GM23338 (cell line): ENCODE results near the gene MRPL2. TPM values are rescaled to one million over a fixed set of nuclear protein-coding genes. Genes with fewer than 3 reads are reported as not detected.

ENCODE experiments used
- ATAC-seq: fragments of 200-7000 bp; cut with Tn5 transposase; 3 replicates; pipeline ENCODE4 v1.9.1; 2020
- DNase-seq: peaks from one replicate; pipeline ENCODE4 v3.0.0-alpha.2; 2015; ENCODE audit warnings: low spot score
- H2AFZ ChIP-seq: fragments of 200-600 bp; sonication (generic); 2 replicates; pipeline ENCODE4 v1.8.0; 2016; ENCODE audit warnings: antibody characterized with exemption, mild to moderate bottlenecking, moderate library complexity
- H3F3A ChIP-seq: fragments of 200-600 bp; sonication (generic); replicated peaks from 2 replicates; pipeline ENCODE4 v1.8.0; 2017; ENCODE audit warnings: antibody characterized with exemption, mixed run types, low read depth
- H3K27ac ChIP-seq: fragments of 200-600 bp; sonication (generic); 2 replicates; pipeline ENCODE4 v1.6.1; 2016; ENCODE audit warnings: low read depth
- H3K27me3 ChIP-seq: fragments of 200-600 bp; sonication (generic); 2 replicates; pipeline ENCODE4 v1.8.0; 2016; ENCODE audit warnings: mild to moderate bottlenecking, mixed run types, moderate library complexity; ENCODE audit not compliant: insufficient read depth
- H3K36me3 ChIP-seq: fragments of 200-600 bp; sonication (generic); 2 replicates; pipeline ENCODE4 v1.8.0; 2016; ENCODE audit warnings: mild to moderate bottlenecking; ENCODE audit not compliant: insufficient read depth
- H3K4me1 ChIP-seq: fragments of 200-600 bp; sonication (generic); 2 replicates; pipeline ENCODE4 v1.8.0; 2016; ENCODE audit warnings: mild to moderate bottlenecking, moderate library complexity; ENCODE audit not compliant: insufficient read depth
- H3K4me2 ChIP-seq: fragments of 200-600 bp; sonication (generic); 2 replicates; pipeline ENCODE4 v1.7.1; 2017; ENCODE audit warnings: mixed run types
- H3K4me3 ChIP-seq: fragments of 200-600 bp; sonication (generic); 2 replicates; pipeline ENCODE4 v1.6.1; 2016; ENCODE audit warnings: mixed run types
- H3K79me2 ChIP-seq: fragments of 200-600 bp; sonication (generic); replicated peaks from 2 replicates; pipeline ENCODE4 v1.8.0; 2017; ENCODE audit warnings: mild to moderate bottlenecking; ENCODE audit not compliant: insufficient read depth
- H3K9me2 ChIP-seq: fragments of 200-600 bp; sonication (generic); 2 replicates; pipeline ENCODE4 v1.8.0; 2017; ENCODE audit not compliant: insufficient read depth
- H4K20me1 ChIP-seq: fragments of 200-600 bp; sonication (generic); replicated peaks from 2 replicates; pipeline ENCODE4 v1.8.0; 2017; ENCODE audit warnings: mild to moderate bottlenecking; ENCODE audit not compliant: insufficient read depth
- H3K27ac Mint-ChIP-seq: 2 replicates; pipeline ENCODE4 v1.8.0; 2020; ENCODE audit warnings: inconsistent platforms, mild to moderate bottlenecking, moderate library complexity, mixed read lengths
- H3K27me3 Mint-ChIP-seq: 3 replicates; pipeline ENCODE4 v1.8.0; 2022; ENCODE audit warnings: low read depth, mild to moderate bottlenecking, moderate library complexity, mixed read lengths, inconsistent platforms; ENCODE audit not compliant: insufficient read depth, poor library complexity
- H3K36me3 Mint-ChIP-seq: 3 replicates; pipeline ENCODE4 v1.8.0; 2021; ENCODE audit warnings: low read depth, mild to moderate bottlenecking, inconsistent platforms, moderate library complexity, mixed read lengths
- H3K4me1 Mint-ChIP-seq: 3 replicates; pipeline ENCODE4 v1.8.0; 2020; ENCODE audit warnings: mild to moderate bottlenecking, inconsistent platforms, mixed read lengths
- H3K4me3 Mint-ChIP-seq: 3 replicates; pipeline ENCODE4 v1.8.0; 2021; ENCODE audit warnings: moderate library complexity, mild to moderate bottlenecking, inconsistent platforms, mixed read lengths
- H3K9me3 Mint-ChIP-seq: 3 replicates; pipeline ENCODE4 v1.8.0; 2020; ENCODE audit warnings: moderate library complexity, mild to moderate bottlenecking, inconsistent platforms, mixed read lengths
- CTCF ChIP-seq, 2 experiments: fragments of 200-600 bp in 1 of 2; sonication (generic) in 1 of 2; conservative IDR thresholded peaks; 2 replicates each; pipeline versions ENCODE4 v1.5.1 to v1.6.1; 2016 to 2017; ENCODE audit warnings: antibody characterized with exemption in 2 of 2, low read depth in 2 of 2, mild to moderate bottlenecking in 2 of 2, moderate library complexity in 1 of 2
- JUNB ChIP-seq: IDR thresholded peaks from one replicate; pipeline ENCODE4 v1.6.1; 2016; ENCODE audit warnings: antibody characterized with exemption; ENCODE audit not compliant: unreplicated experiment
- REST ChIP-seq: IDR thresholded peaks from one replicate; pipeline ENCODE4 v1.6.1; 2018; ENCODE audit warnings: antibody characterized with exemption; ENCODE audit not compliant: unreplicated experiment
- STAT1 ChIP-seq: IDR thresholded peaks from one replicate; pipeline ENCODE4 v1.6.1; 2016; ENCODE audit warnings: antibody characterized with exemption; ENCODE audit not compliant: unreplicated experiment
- ZNF114 ChIP-seq: fragments of 250-450 bp; sonication (Bioruptor Pico); IDR thresholded peaks from 2 replicates; pipeline ENCODE4 v1.5.0; 2020; ENCODE audit warnings: mild to moderate bottlenecking, moderate library complexity
- ZNF331 ChIP-seq: fragments of 250-450 bp; sonication (Bioruptor Pico); IDR thresholded peaks from 2 replicates; pipeline ENCODE4 v1.5.0; 2020; ENCODE audit warnings: low read depth, mild to moderate bottlenecking, moderate library complexity
- ZNF462 ChIP-seq: fragments of 250-450 bp; sonication (Bioruptor Pico); IDR thresholded peaks from 2 replicates; pipeline ENCODE4 v1.5.0; 2020; ENCODE audit warnings: mild to moderate bottlenecking, moderate library complexity
- polyA plus RNA-seq: library from polyadenylated mRNA; unstranded; fragments of >200 nt; fragmentation: Nextera tagmentation; extraction: Ambion mirVana; gene quantifications from 2 replicates; pipeline ENCODE4 v1.2.1, GENCODE V29; 2016
- total RNA-seq: library from RNA; depleted of rRNA; stranded (reverse); fragments of >200 nt; shearing (Covaris generic); gene quantifications from 2 replicates; pipeline ENCODE4 v1.2.3, GENCODE V29; 2014

MRPL2 gene
- total and polyA plus RNA-seq, 2 experiments from 2014 or later: 32.3 to 128 TPM

GRCh38 chr6:43040542-43041257 is 18.5 kb downstream of the MRPL2 start (continued):
- TF ChIP-seq ZNF462 (CRISPR knock-in tag): no peak
- TF ChIP-seq CTCF (conservative IDR thresholded peaks at IDR 0.05; ENCODE audit: low read depth in 2 of 2): no peak
- TF ChIP-seq STAT1: no peak
- TF ChIP-seq ZNF114 (CRISPR knock-in tag): no peak

- no peak overlapping the region for H3K27ac Mint-ChIP-seq
- no peak for ATAC-seq
- peaks cover 51% of the 10 kb centered on the region for H3K36me3 Mint-ChIP-seq
These were observed 20.5 kb downstream of the MRPL2 start for GRCh38 chr6:43038727-43039126.

More at GRCh38 chr6:43038727-43039126, 20.5 kb downstream of the MRPL2 start:
- no peaks in the 10 kb centered on the region for H3K36me3 ChIP-seq
- H2AFZ ChIP-seq: no peak overlapping the region
- H3F3A ChIP-seq: 0 out of 2 replicates have a peak, but pooled peaks cover 5% of the 10 kb centered on the region
- no peak overlapping the region for H3K4me2 ChIP-seq
- DNase-seq: no peak
- no peaks in the 10 kb centered on the region for H3K4me1 ChIP-seq
- peaks cover 4% of the 10 kb centered on the region; the same call in 1 of the 2 replicates for H4K20me1 ChIP-seq
- no peaks in the 10 kb centered on the region for H3K9me3 Mint-ChIP-seq
- no peaks in the 10 kb centered on the region for H3K79me2 ChIP-seq
- no peak overlapping the region for H3K27ac ChIP-seq
- H3K4me3 Mint-ChIP-seq: no peak overlapping the region
- no peaks in the 10 kb centered on the region for H3K9me2 ChIP-seq
- H3K27me3 Mint-ChIP-seq: peaks cover 6% of the 10 kb centered on the region
- no peaks in the 10 kb centered on the region for H3K27me3 ChIP-seq
- no peaks in the 10 kb centered on the region for H3K4me1 Mint-ChIP-seq
- TF ChIP-seq ZNF331 (CRISPR knock-in tag): no peak
- TF ChIP-seq REST: no peak
- TF ChIP-seq JUNB: no peak
- no peak for TF ChIP-seq STAT1
- H3K4me3 ChIP-seq: no peak overlapping the region
